B cell (primary cell): ENCODE measurements around the gene OTOGL.

Experiments
- EZH2 ChIP-seq: IDR thresholded peaks from 2 replicates; pipeline ENCODE4 v1.6.1; 2012; ENCODE audit warnings: borderline replicate concordance, low read depth, mild to moderate bottlenecking, moderate library complexity, low read length; ENCODE audit not compliant: insufficient read depth, poor library complexity, severe bottlenecking
- TF ChIP-seq, protein P1 (sequence below): fragments of 200-600 bp; IDR thresholded peaks from one replicate; pipeline ENCODE4 v1.8.0; 2022; ENCODE audit warnings: antibody characterized with exemption, mild to moderate bottlenecking

DNA sequence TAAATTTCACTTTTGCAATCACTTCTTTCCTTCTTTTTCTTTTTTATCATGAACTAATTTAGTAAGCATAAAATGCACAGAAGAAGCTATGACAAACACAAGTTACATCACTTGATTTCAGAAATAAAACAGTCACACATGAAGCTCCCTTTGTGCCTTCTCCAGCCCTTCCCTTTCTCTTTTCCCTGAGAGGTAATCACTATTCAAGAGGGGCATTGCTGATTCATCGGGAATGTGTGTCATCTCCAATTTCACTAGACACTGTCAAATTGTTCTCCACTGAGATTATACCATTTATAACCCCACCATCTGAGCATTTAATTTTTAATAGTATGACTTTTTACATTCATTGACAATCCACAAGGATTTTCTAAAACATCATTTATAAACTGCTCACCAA, 253.1 kb downstream of the OTOGL start:
- TF ChIP-seq, protein P1, sequence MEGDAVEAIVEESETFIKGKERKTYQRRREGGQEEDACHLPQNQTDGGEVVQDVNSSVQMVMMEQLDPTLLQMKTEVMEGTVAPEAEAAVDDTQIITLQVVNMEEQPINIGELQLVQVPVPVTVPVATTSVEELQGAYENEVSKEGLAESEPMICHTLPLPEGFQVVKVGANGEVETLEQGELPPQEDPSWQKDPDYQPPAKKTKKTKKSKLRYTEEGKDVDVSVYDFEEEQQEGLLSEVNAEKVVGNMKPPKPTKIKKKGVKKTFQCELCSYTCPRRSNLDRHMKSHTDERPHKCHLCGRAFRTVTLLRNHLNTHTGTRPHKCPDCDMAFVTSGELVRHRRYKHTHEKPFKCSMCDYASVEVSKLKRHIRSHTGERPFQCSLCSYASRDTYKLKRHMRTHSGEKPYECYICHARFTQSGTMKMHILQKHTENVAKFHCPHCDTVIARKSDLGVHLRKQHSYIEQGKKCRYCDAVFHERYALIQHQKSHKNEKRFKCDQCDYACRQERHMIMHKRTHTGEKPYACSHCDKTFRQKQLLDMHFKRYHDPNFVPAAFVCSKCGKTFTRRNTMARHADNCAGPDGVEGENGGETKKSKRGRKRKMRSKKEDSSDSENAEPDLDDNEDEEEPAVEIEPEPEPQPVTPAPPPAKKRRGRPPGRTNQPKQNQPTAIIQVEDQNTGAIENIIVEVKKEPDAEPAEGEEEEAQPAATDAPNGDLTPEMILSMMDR, result no peak
- TF ChIP-seq EZH2, result no peak
